ENCODE data around the gene CPED1.
"Not testable (repeated sequence)": the region's sequence is repeated elsewhere in the genome, so short reads cannot be mapped to it uniquely, and the experiment has no call there.

DNA sequence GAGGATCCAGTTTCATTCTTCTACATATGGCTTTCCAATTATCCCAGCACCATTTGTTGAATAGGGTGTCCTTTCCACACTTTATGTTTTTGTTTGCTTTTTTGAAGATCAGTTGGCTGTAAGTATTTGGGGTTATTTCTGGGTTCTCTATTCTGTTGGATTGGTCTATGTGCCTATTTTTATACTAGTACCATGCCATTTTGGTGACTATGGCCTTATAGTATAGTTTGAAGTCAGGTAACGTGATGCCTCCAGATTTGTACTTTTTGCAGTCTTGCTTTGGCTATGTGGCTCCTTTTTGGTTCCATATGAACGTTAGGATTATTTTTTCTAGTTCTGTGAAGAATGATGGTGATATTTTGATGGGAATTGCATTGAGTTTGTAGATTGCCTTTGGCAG is 48.8 kb downstream of the CPED1 start:
- TF ChIP-seq RARB (CRISPR knock-in tag; IDR thresholded peaks at IDR 0.05); GLIS3 (CRISPR knock-in tag; IDR thresholded peaks at IDR 0.05); ZC3H10 (CRISPR knock-in tag; IDR thresholded peaks at IDR 0.05); ARNTL (CRISPR knock-in tag; IDR thresholded peaks at IDR 0.05; ENCODE audit: borderline replicate concordance, low read depth); ZNF565 (CRISPR knock-in tag; conservative IDR thresholded peaks at IDR 0.05; ENCODE audit: low read depth); SNAI2 (CRISPR knock-in tag; IDR thresholded peaks at IDR 0.05); CSDC2 (CRISPR knock-in tag; IDR thresholded peaks at IDR 0.05); ZFP30 (CRISPR knock-in tag; IDR thresholded peaks at IDR 0.05); ZFP3 (CRISPR knock-in tag; IDR thresholded peaks at IDR 0.05); TOX (CRISPR knock-in tag; IDR thresholded peaks at IDR 0.05; ENCODE audit: borderline replicate concordance): not testable (repeated sequence)
- TF ChIP-seq, protein P1, sequence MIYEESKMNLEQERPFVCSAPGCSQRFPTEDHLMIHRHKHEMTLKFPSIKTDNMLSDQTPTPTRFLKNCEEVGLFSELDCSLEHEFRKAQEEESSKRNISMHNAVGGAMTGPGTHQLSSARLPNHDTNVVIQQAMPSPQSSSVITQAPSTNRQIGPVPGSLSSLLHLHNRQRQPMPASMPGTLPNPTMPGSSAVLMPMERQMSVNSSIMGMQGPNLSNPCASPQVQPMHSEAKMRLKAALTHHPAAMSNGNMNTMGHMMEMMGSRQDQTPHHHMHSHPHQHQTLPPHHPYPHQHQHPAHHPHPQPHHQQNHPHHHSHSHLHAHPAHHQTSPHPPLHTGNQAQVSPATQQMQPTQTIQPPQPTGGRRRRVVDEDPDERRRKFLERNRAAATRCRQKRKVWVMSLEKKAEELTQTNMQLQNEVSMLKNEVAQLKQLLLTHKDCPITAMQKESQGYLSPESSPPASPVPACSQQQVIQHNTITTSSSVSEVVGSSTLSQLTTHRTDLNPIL (CRISPR knock-in tag; IDR thresholded peaks at IDR 0.05; ENCODE audit: low read depth) = not testable (repeated sequence)
- TF ChIP-seq, protein P2, sequence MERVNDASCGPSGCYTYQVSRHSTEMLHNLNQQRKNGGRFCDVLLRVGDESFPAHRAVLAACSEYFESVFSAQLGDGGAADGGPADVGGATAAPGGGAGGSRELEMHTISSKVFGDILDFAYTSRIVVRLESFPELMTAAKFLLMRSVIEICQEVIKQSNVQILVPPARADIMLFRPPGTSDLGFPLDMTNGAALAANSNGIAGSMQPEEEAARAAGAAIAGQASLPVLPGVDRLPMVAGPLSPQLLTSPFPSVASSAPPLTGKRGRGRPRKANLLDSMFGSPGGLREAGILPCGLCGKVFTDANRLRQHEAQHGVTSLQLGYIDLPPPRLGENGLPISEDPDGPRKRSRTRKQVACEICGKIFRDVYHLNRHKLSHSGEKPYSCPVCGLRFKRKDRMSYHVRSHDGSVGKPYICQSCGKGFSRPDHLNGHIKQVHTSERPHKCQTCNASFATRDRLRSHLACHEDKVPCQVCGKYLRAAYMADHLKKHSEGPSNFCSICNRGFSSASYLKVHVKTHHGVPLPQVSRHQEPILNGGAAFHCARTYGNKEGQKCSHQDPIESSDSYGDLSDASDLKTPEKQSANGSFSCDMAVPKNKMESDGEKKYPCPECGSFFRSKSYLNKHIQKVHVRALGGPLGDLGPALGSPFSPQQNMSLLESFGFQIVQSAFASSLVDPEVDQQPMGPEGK (CRISPR knock-in tag; IDR thresholded peaks at IDR 0.05; ENCODE audit: borderline replicate concordance) = not testable (repeated sequence)

All from SK-N-SH treated with all-trans-retinoic acid at 6 μM for 48 hours (cell line).